GM10847 (cell line): Measurements from ENCODE around the gene SLC22A13.

Source experiments
- POLR2A ChIP-seq: IDR thresholded peaks from 2 replicates; pipeline ENCODE4 v1.6.1; 2011; ENCODE audit not compliant: insufficient read length; ENCODE audit errors: extremely low read depth

SLC22A13 gene, protein sequence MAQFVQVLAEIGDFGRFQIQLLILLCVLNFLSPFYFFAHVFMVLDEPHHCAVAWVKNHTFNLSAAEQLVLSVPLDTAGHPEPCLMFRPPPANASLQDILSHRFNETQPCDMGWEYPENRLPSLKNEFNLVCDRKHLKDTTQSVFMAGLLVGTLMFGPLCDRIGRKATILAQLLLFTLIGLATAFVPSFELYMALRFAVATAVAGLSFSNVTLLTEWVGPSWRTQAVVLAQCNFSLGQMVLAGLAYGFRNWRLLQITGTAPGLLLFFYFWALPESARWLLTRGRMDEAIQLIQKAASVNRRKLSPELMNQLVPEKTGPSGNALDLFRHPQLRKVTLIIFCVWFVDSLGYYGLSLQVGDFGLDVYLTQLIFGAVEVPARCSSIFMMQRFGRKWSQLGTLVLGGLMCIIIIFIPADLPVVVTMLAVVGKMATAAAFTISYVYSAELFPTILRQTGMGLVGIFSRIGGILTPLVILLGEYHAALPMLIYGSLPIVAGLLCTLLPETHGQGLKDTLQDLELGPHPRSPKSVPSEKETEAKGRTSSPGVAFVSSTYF

GRCh38 chr3:38265604-38266307, at the start of gene SLC22A13:
SLC22A13 (plus strand) TSS chr3:38265812; CDS start chr3:38265861, 49 bp downstream.
- TF ChIP-seq POLR2A, result no peak

- TF ChIP-seq POLR2A, result no peak
Observed at GRCh38 chr3:38219609-38220197, 45.9 kb upstream of the SLC22A13 start.

DNA sequence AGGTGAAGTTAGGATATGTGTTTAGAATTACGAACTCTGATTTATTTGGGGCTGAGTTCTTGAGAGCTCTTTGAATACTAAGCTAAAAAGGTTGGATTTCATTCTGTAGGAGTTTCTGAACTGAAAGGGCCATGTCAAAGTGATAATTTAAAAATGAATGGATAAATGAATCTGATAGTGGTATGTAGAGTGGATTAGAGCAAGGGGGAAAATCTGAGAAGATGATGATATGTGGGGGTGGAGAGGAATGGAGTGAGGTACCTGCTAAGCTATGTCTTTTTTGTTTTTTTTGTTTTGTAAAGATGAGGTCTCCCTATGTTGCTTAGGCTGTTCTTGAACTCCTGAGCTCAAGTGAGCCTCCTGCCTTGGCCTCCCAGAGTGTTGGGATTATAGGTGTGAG, 44.6 kb upstream of the SLC22A13 start:
- no peak for TF ChIP-seq POLR2A

- no peak for TF ChIP-seq POLR2A
Observed at GRCh38 chr3:38222032-38222634, 43.5 kb upstream of the SLC22A13 start.

- TF ChIP-seq POLR2A, result no peak
Observed at GRCh38 chr3:38224357-38224756, 41.3 kb upstream of the SLC22A13 start.

DNA sequence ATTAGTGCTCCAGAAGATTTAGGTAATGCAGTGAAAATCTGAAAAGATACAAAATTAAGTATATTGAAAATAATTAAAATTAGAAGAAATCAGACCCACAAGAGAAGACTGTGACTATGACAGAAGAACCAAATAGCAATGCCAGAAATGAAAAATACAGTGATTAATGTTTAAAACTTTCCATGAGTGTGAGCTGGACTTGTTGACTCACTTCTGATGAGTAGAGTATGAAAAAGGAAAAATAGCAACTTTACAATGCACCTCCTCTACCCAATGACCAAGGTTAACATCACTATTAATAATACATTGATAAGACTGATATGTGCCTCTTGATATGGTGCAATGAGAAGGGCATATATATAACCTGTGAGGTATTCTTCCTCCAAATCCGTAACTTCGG, 39.3 kb upstream of the SLC22A13 start:
- TF ChIP-seq POLR2A, result no peak

DNA sequence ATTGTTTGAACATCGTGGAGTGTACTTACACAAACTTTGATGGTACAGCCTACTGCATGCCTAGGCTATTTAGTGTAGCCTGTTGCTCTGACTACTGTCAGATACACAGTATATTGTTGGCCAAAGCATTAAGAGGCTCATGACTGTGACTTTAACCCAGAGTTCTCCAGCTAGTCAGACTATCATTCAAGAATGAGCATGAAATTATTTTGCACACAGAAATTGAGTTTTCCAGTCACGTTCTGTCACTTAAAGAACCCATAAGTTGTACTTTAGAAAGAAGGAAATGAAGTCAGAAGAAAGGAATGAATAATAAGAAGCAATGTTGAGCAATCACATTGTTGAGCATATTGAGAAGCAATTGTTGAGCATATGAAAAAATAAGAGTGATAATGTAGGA, 37.6 kb upstream of the SLC22A13 start:
- TF ChIP-seq POLR2A, result no peak

- TF ChIP-seq POLR2A, result no peak
Observed at GRCh38 chr3:38229036-38229435, 36.6 kb upstream of the SLC22A13 start.

GRCh38 chr3:38232701-38233100, 32.9 kb upstream of the SLC22A13 start:
- TF ChIP-seq POLR2A, result no peak

DNA sequence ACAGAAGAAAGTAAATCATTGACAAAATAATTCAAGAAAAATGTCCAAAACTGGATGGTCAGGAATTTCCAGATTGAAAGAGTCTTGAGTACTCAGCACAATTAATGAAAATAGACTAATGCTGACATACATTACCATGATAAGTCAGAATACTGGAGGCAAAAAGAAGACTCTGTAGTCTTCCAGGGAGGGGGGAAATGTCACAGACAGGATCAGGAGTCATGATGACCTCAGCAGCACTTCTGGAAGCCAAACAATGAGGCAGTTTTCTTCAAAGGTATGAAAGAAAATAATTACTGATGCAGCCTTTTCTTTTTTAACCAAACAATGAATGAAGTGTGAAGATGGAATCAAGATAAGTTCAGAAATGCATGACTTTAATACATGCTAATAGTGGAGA, 30.1 kb upstream of the SLC22A13 start:
- TF ChIP-seq POLR2A, result no peak

GRCh38 chr3:38238416-38239008, 27.1 kb upstream of the SLC22A13 start:
- no peak for TF ChIP-seq POLR2A

DNA sequence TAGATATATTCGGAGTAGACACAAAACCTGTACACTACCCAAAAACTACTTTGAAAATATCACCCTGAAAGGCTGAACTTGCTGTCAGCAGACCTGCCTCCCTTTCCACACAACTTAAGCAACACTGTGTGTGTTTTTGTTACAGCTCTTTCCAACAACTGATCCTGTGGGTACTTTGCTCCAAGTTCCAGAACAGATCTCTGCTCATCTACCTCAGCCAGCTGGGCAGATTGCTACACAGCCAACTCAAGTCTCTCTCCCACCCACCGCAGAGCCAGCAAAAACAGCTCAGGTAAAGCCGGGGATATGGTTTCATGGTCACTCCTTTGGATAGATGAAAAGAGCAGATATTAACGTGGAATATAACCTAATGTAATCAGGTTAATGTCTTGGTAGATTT, 19.7 kb upstream of the SLC22A13 start:
- TF ChIP-seq POLR2A, result no peak

- no peak for TF ChIP-seq POLR2A
Observed at GRCh38 chr3:38247366-38248035, 18.1 kb upstream of the SLC22A13 start.

- TF ChIP-seq POLR2A, result no peak
Observed at GRCh38 chr3:38250198-38250597, 15.4 kb upstream of the SLC22A13 start.
